T-helper 1 cell (primary cell): ENCODE results near the gene EN1.

Experiments used
- DNase-seq, 5 donors: peaks; one replicate each; pipeline ENCODE4 v3.0.0-alpha.2; 2012 to 2020
- total RNA-seq, 4 donors: gene quantifications; one replicate each; lab custom pipeline; 2026; lab: John Stamatoyannopoulos, UW

Gene EN1
- 0 reads per million in 4 donors for total RNA-seq

GRCh38 chr2:118846953-118847761 lies at the start of gene EN1:
EN1 (minus strand) TSS chr2:118847648; CDS start chr2:118847167, 481 bp downstream.
- DNase-seq, result no peak

GRCh38 chr2:118893100-118893499 lies 45.7 kb upstream of the EN1 start:
- no peak for DNase-seq

GRCh38 chr2:118889995-118890394 lies 42.5 kb upstream of the EN1 start:
- DNase-seq, result no peak

- DNase-seq, result no peak
These were observed 36.3 kb upstream of the EN1 start for GRCh38 chr2:118883792-118884191.

- peak; percentile 22 to 57 (median 37) for DNase-seq
These were observed 35.4 kb upstream of the EN1 start for GRCh38 chr2:118882693-118883336.

- peak in 4 of 5 donors; percentile 35 to 44 (median 38) for DNase-seq
These were observed 34.2 kb upstream of the EN1 start for GRCh38 chr2:118881490-118882129.

GRCh38 chr2:118880501-118880900 lies 33.1 kb upstream of the EN1 start:
- no peak for DNase-seq

- no peak for DNase-seq
These were observed 31.2 kb upstream of the EN1 start for GRCh38 chr2:118878531-118879149.

- no peak for DNase-seq
These were observed 27.9 kb upstream of the EN1 start for GRCh38 chr2:118875318-118875717.

- DNase-seq, result no peak
These were observed 26.9 kb upstream of the EN1 start for GRCh38 chr2:118874324-118874723.

- DNase-seq, result peak in 1 of 5 donors; percentile 15
These were observed 17.7 kb upstream of the EN1 start for GRCh38 chr2:118865106-118865505.

GRCh38 chr2:118864207-118864606 lies 16.8 kb upstream of the EN1 start:
- DNase-seq, result no peak

GRCh38 chr2:118861731-118862130 lies 14.3 kb upstream of the EN1 start:
- DNase-seq, result no peak

GRCh38 chr2:118861242-118861641 lies 13.8 kb upstream of the EN1 start:
- no peak for DNase-seq

GRCh38 chr2:118860506-118860905 lies 13.1 kb upstream of the EN1 start:
- no peak for DNase-seq

GRCh38 chr2:118859157-118859770 lies 11.8 kb upstream of the EN1 start:
- DNase-seq, result no peak

- no peak for DNase-seq
These were observed 11.2 kb upstream of the EN1 start for GRCh38 chr2:118858485-118859156.

- no peak for DNase-seq
These were observed 10.4 kb upstream of the EN1 start for GRCh38 chr2:118857677-118858484.

- no peak for DNase-seq
These were observed 9.7 kb upstream of the EN1 start for GRCh38 chr2:118856978-118857676.

GRCh38 chr2:118856330-118856977 lies 9.0 kb upstream of the EN1 start:
- no peak for DNase-seq
